HEK293 (cell line): Measurements from ENCODE around the gene TWIST2.

Experiments used
- CTCF ChIA-PET: fragments of 350-600 bp; formaldehyde crosslinking; extraction: SDS; loops from one replicate; lab custom pipeline; 2021; ENCODE audit warnings: antibody characterized with exemption; lab: Yijun Ruan, JAX
- POLR2A ChIA-PET: fragments of 300-600 bp; formaldehyde crosslinking; extraction: SDS; loops from one replicate; lab custom pipeline; 2020; ENCODE audit warnings: antibody characterized with exemption, inconsistent platforms; lab: Yijun Ruan, JAX
- H3K27ac ChIP-seq: fragments of 200-500 bp; sonication (Bioruptor generic); 2 replicates; pipeline ENCODE4 v1.5.1; 2014; ENCODE audit warnings: low read depth, low read length, control low read depth, inconsistent platforms; ENCODE audit errors: extremely low read depth
- H3K36me3 ChIP-seq, 2 experiments: fragments of 200-500 bp in 1 of 2; sonication (Bioruptor generic) in 1 of 2; 1 replicate in 1 of 2; 2 replicates in 1 of 2; pipeline ENCODE4 v1.5.1; 2014 to 2017; ENCODE audit warnings: inconsistent platforms in 2 of 2, low read length in 2 of 2; ENCODE audit not compliant: control insufficient read depth in 2 of 2, insufficient read depth in 1 of 2
- H3K4me1 ChIP-seq: fragments of 200-500 bp; sonication (Bioruptor generic); 2 replicates; pipeline ENCODE4 v1.5.1; 2014; ENCODE audit warnings: mild to moderate bottlenecking, low read length, inconsistent platforms; ENCODE audit not compliant: control insufficient read depth, insufficient read depth
- H3K4me3 ChIP-seq: 2 replicates; pipeline ENCODE4 v1.5.1; 2011; ENCODE audit warnings: low read depth, mild to moderate bottlenecking, control low read depth, low read length, moderate library complexity
- H3K9me3 ChIP-seq: fragments of 200-500 bp; sonication (Bioruptor generic); 2 replicates; pipeline ENCODE4 v1.5.1; 2014; ENCODE audit warnings: low read depth, low read length, inconsistent platforms; ENCODE audit not compliant: control insufficient read depth, insufficient read depth
- BCL11B ChIP-seq: fragments of 450-650 bp; formaldehyde crosslinking; IDR thresholded peaks from 2 replicates; pipeline ENCODE4 v1.5.1; 2016; ENCODE audit warnings: low read depth, missing biosample characterization, missing genetic modification characterization
- PATZ1 ChIP-seq: fragments of 450-650 bp; formaldehyde crosslinking; IDR thresholded peaks from 2 replicates; pipeline ENCODE4 v1.5.1; 2016; ENCODE audit warnings: missing biosample characterization, missing genetic modification characterization
- SALL2 ChIP-seq: fragments of 450-650 bp; formaldehyde crosslinking; IDR thresholded peaks from 2 replicates; pipeline ENCODE4 v1.5.0; 2017; ENCODE audit warnings: missing biosample characterization, mild to moderate bottlenecking, missing genetic modification characterization, borderline replicate concordance
- ZNF114 ChIP-seq: fragments of 450-650 bp; formaldehyde crosslinking; IDR thresholded peaks from 2 replicates; pipeline ENCODE4 v1.5.0; 2017; ENCODE audit warnings: missing biosample characterization, missing genetic modification characterization
- ZNF174 ChIP-seq: fragments of 450-650 bp; formaldehyde crosslinking; IDR thresholded peaks from 2 replicates; pipeline ENCODE4 v1.5.0; 2017; ENCODE audit warnings: missing biosample characterization, mild to moderate bottlenecking, missing genetic modification characterization
- ZNF214 ChIP-seq: fragments of 450-650 bp; formaldehyde crosslinking; IDR thresholded peaks from 2 replicates; pipeline ENCODE4 v1.5.1; 2017; ENCODE audit warnings: missing biosample characterization, mild to moderate bottlenecking, missing genetic modification characterization, borderline replicate concordance
- ZNF274 ChIP-seq, 2 experiments: fragments of 200-500 bp in 1 of 2; fragments of 450-650 bp in 1 of 2; sonication (Bioruptor generic) in 1 of 2; formaldehyde crosslinking in 1 of 2; IDR thresholded peaks; 2 replicates each; pipeline versions ENCODE4 v1.5.1 to v1.6.1; 2014 to 2016; ENCODE audit warnings: borderline replicate concordance in 1 of 2, inconsistent platforms in 1 of 2, low read length in 1 of 2, missing biosample characterization in 1 of 2, missing genetic modification characterization in 1 of 2
- ZNF391 ChIP-seq: fragments of 450-650 bp; formaldehyde crosslinking; IDR thresholded peaks from 2 replicates; pipeline ENCODE4 v1.5.1; 2016; ENCODE audit warnings: low read depth, missing biosample characterization, missing genetic modification characterization, borderline replicate concordance
- ZNF501 ChIP-seq: fragments of 450-650 bp; formaldehyde crosslinking; IDR thresholded peaks from 2 replicates; pipeline ENCODE4 v1.5.1; 2016; ENCODE audit warnings: missing biosample characterization, missing genetic modification characterization
- ZNF521 ChIP-seq: fragments of 450-650 bp; formaldehyde crosslinking; IDR thresholded peaks from 2 replicates; pipeline ENCODE4 v1.5.1; 2017; ENCODE audit warnings: missing biosample characterization, mild to moderate bottlenecking, missing genetic modification characterization
- ZNF555 ChIP-seq: fragments of 450-650 bp; formaldehyde crosslinking; conservative IDR thresholded peaks from 2 replicates; pipeline ENCODE4 v1.5.1; 2017; ENCODE audit warnings: missing biosample characterization, mild to moderate bottlenecking, missing genetic modification characterization, inconsistent platforms
- ZNF560 ChIP-seq: fragments of 450-650 bp; formaldehyde crosslinking; IDR thresholded peaks from 2 replicates; pipeline ENCODE4 v1.5.1; 2017; ENCODE audit warnings: missing biosample characterization, missing genetic modification characterization, borderline replicate concordance
- ZNF621 ChIP-seq: fragments of 450-650 bp; formaldehyde crosslinking; IDR thresholded peaks from 2 replicates; pipeline ENCODE4 v1.5.1; 2017; ENCODE audit warnings: missing biosample characterization, missing genetic modification characterization
- ZNF76 ChIP-seq: fragments of 450-650 bp; formaldehyde crosslinking; IDR thresholded peaks from 2 replicates; pipeline ENCODE4; 2016; ENCODE audit warnings: low read depth, missing biosample characterization, missing genetic modification characterization, borderline replicate concordance
- ZNF785 ChIP-seq: fragments of 450-650 bp; formaldehyde crosslinking; IDR thresholded peaks from 2 replicates; pipeline ENCODE4 v1.5.1; 2016; ENCODE audit warnings: missing biosample characterization, missing genetic modification characterization
- ZNF837 ChIP-seq: fragments of 450-650 bp; formaldehyde crosslinking; IDR thresholded peaks from 2 replicates; pipeline ENCODE4 v1.5.1; 2016; ENCODE audit warnings: missing biosample characterization, missing genetic modification characterization
- TF ChIP-seq, protein P1 (sequence below): fragments of 450-650 bp; formaldehyde crosslinking; IDR thresholded peaks from 2 replicates; pipeline ENCODE4 v1.5.1; 2016; ENCODE audit warnings: missing biosample characterization, missing genetic modification characterization

Gene TWIST2

GRCh38 chr2:238942080-238942725 is 94.3 kb downstream of the TWIST2 start:
- no peak for TF ChIP-seq ZNF555 (tag by site-specific recombination)
- no peak for TF ChIP-seq ZNF560 (tag by site-specific recombination)
- no peak for TF ChIP-seq ZNF785
- TF ChIP-seq ZNF114 (tag by site-specific recombination): no peak
- no peak for TF ChIP-seq ZNF391 (tag by site-specific recombination)
- TF ChIP-seq ZNF501 (tag by site-specific recombination): no peak
- TF ChIP-seq ZNF76 (tag by site-specific recombination): no peak
- TF ChIP-seq, protein P1, sequence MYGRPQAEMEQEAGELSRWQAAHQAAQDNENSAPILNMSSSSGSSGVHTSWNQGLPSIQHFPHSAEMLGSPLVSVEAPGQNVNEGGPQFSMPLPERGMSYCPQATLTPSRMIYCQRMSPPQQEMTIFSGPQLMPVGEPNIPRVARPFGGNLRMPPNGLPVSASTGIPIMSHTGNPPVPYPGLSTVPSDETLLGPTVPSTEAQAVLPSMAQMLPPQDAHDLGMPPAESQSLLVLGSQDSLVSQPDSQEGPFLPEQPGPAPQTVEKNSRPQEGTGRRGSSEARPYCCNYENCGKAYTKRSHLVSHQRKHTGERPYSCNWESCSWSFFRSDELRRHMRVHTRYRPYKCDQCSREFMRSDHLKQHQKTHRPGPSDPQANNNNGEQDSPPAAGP (tag by site-specific recombination): no peak
- no peak for TF ChIP-seq ZNF214 (tag by site-specific recombination)
- TF ChIP-seq SALL2 (tag by site-specific recombination): no peak
- TF ChIP-seq ZNF621 (tag by site-specific recombination): no peak
- POLR2A ChIA-PET: interaction anchor here (0.7 kb wide), 1 partner anchor 537 kb away, joined by 5 read pairs; no protein-coding TSS in a partner anchor
- CTCF ChIA-PET: no interaction called here

GRCh38 chr2:238942726-238943300 is 94.9 kb downstream of the TWIST2 start:
- POLR2A ChIA-PET: interaction anchor here (0.7 kb wide), 1 partner anchor 538 kb away, joined by 5 read pairs; no protein-coding TSS in a partner anchor
- TF ChIP-seq ZNF837 (no peak), BCL11B (tag by site-specific recombination) (no peak), ZNF174 (tag by site-specific recombination) (no peak), ZNF274 (IDR thresholded peaks at IDR 0.05; ENCODE audit: low read length) (no peak), ZNF274 (tag by site-specific recombination; IDR thresholded peaks at IDR 0.05; ENCODE audit: borderline replicate concordance) (no peak)
- TF ChIP-seq, all 188 proteins: peak for 0
- Histone ChIP-seq H3K4me1 (no peaks in the 10 kb centered on the region), H3K36me3 (no peaks in the 10 kb centered on the region), H3K9me3 (no peaks in the 10 kb centered on the region), H3K27ac (no peak overlapping the region), H3K4me3 (no peak overlapping the region)
- CTCF ChIA-PET: no interaction called here

More at GRCh38 chr2:238942080-238942725, 94.3 kb downstream of the TWIST2 start:
- no peak overlapping the region for H3K27ac ChIP-seq
- no peak overlapping the region for H3K4me3 ChIP-seq
- no peaks in the 10 kb centered on the region for H3K4me1 ChIP-seq
- H3K36me3 ChIP-seq: no peaks in the 10 kb centered on the region
- no peaks in the 10 kb centered on the region for H3K9me3 ChIP-seq

- Histone ChIP-seq H3K9me3 (no peaks in the 10 kb centered on the region), H3K4me1 (no peaks in the 10 kb centered on the region), H3K36me3 (no peaks in the 10 kb centered on the region), H3K27ac (no peak overlapping the region), H3K4me3 (no peak overlapping the region)
- ChIA-PET CTCF (interaction anchor here (1.4 kb wide), 1 partner anchor 158 kb away, joined by 7 read pairs; no protein-coding TSS in a partner anchor), POLR2A (no interaction called here)
- TF ChIP-seq PATZ1 (tag by site-specific recombination) (no peak), ZNF521 (tag by site-specific recombination) (no peak)
These were observed 95.6 kb downstream of the TWIST2 start for GRCh38 chr2:238943338-238944067.
